HepG2 (cell line): ENCODE measurements around the gene TCERG1L. TPM values are rescaled to one million over a fixed set of nuclear protein-coding genes. Genes with fewer than 3 reads are reported as not detected.

ENCODE experiments used
- ATAC-seq: fragments of 200-7000 bp; cut with Tn5 transposase; 3 replicates; pipeline ENCODE4 v1.9.1; 2020; ENCODE audit warnings: mild to moderate bottlenecking, moderate library complexity
- BruUV-seq: library from RNA; stranded (reverse); fragments of 400-500 nt; replicated peaks from 2 replicates; lab custom pipeline; 2021; lab: Mats Ljungman, UMichigan
- CTCF ChIA-PET: fragments of 300-600 bp; formaldehyde crosslinking; extraction: SDS; loops from one replicate; lab custom pipeline; 2021; ENCODE audit warnings: low total read pairs, inconsistent platforms, low intra/inter-chr PET ratio; lab: Yijun Ruan, JAX
- POLR2A ChIA-PET: fragments of 350-600 bp; sonication (Branson Sonifier 250); formaldehyde crosslinking; loops from one replicate; lab custom pipeline; 2020; ENCODE audit warnings: antibody characterized with exemption, inconsistent platforms; lab: Yijun Ruan, JAX
- DNase-seq: peaks from one replicate; pipeline ENCODE4 v3.0.0-alpha.2; 2015; ENCODE audit warnings: low spot score
- FAIRE-seq: peaks from 3 replicates; lab custom pipeline; 2011; peaks lifted over from hg19 to GRCh38; lab: Jason Lieb, UNC
- H2AFZ ChIP-seq: one replicate; pipeline ENCODE4 v1.6.1; 2011; ENCODE audit warnings: low read length, inconsistent platforms
- H3K27ac ChIP-seq: fragments of 300-600 bp; 3 replicates; pipeline ENCODE4 v1.8.0; 2011; ENCODE audit warnings: mixed run types, mild to moderate bottlenecking, mixed read lengths, low read length, inconsistent platforms; ENCODE audit not compliant: insufficient read depth; ENCODE audit errors: extremely low read length
- H3K27me3 ChIP-seq, 2 experiments: fragments of 200-600 bp in 1 of 2; 2 replicates in 1 of 2; 3 replicates in 1 of 2; pipeline versions ENCODE4 v1.6.0 to v1.8.0; 2011; ENCODE audit warnings: low read length in 2 of 2, mild to moderate bottlenecking in 2 of 2, moderate library complexity in 2 of 2, inconsistent platforms in 1 of 2; ENCODE audit not compliant: insufficient read depth in 2 of 2, control insufficient read depth in 1 of 2
- H3K36me3 ChIP-seq, 2 experiments: fragments of 200-600 bp in 1 of 2; replicated peaks in 1 of 2; 2 replicates in 1 of 2; 3 replicates in 1 of 2; pipeline versions ENCODE4 v1.5.1 to v1.8.0; 2011; ENCODE audit warnings: low read length in 2 of 2, inconsistent platforms in 1 of 2; ENCODE audit not compliant: insufficient read depth in 2 of 2, control insufficient read depth in 1 of 2
- H3K4me1 ChIP-seq: 2 replicates; pipeline ENCODE4 v1.5.1; 2012; ENCODE audit warnings: low read length, inconsistent platforms; ENCODE audit not compliant: insufficient read depth
- H3K4me2 ChIP-seq: 2 replicates; pipeline ENCODE4 v1.6.0; 2011; ENCODE audit warnings: low read depth, low read length, inconsistent platforms
- H3K4me3 ChIP-seq, 3 experiments: fragments of 200-600 bp in 1 of 3; sonication (generic), shearing (Covaris generic) in 1 of 3; replicated peaks in 1 of 3; 2 replicates each; pipeline ENCODE4 v1.5.1; 2011 to 2016; ENCODE audit warnings: low read length in 3 of 3, inconsistent platforms in 2 of 3, low read depth in 2 of 3, mild to moderate bottlenecking in 2 of 3, control low read depth in 1 of 3, mixed read lengths in 1 of 3; ENCODE audit not compliant: insufficient read depth in 1 of 3
- H3K79me2 ChIP-seq: one replicate; pipeline ENCODE4 v1.6.1; 2011; ENCODE audit warnings: low read length, inconsistent platforms; ENCODE audit not compliant: insufficient read depth
- H3K9ac ChIP-seq: 2 replicates; pipeline ENCODE4 v1.6.0; 2011; ENCODE audit warnings: mild to moderate bottlenecking, low read depth, low read length, inconsistent platforms; ENCODE audit not compliant: insufficient read depth
- H3K9me3 ChIP-seq: 2 replicates; pipeline ENCODE4 v1.5.1; 2012; ENCODE audit warnings: mild to moderate bottlenecking, low read length
- H4K20me1 ChIP-seq: 2 replicates; pipeline ENCODE4 v1.6.0; 2011; ENCODE audit warnings: inconsistent platforms, mild to moderate bottlenecking, low read length, moderate library complexity; ENCODE audit not compliant: insufficient read depth
- IKZF1 ChIP-seq: fragments of 450-650 bp; IDR thresholded peaks from 2 replicates; pipeline ENCODE4 v1.7.1; 2016
- KDM5A ChIP-seq: fragments of 200-600 bp; sonication (generic); IDR thresholded peaks from 2 replicates; pipeline ENCODE4 v1.7.0; 2018; ENCODE audit warnings: antibody characterized with exemption, mild to moderate bottlenecking, low read length, borderline replicate concordance
- PHF21A ChIP-seq: sonication (generic); formaldehyde crosslinking; IDR thresholded peaks from 2 replicates; pipeline ENCODE4 v1.5.0; 2020; ENCODE audit warnings: mild to moderate bottlenecking, missing genetic modification reagents
- PLRG1 ChIP-seq: fragments of 450-650 bp; conservative IDR thresholded peaks from 2 replicates; pipeline ENCODE4 v1.6.1; 2016
- RFXANK ChIP-seq: IDR thresholded peaks from 2 replicates; pipeline ENCODE4 v1.6.1; 2016
- SKI ChIP-seq: fragments of 450-650 bp; IDR thresholded peaks from one replicate; pipeline ENCODE4 v1.6.1; 2018; ENCODE audit warnings: mild to moderate bottlenecking; ENCODE audit not compliant: partially characterized antibody
- SMAD1 ChIP-seq: sonication (generic); formaldehyde crosslinking; IDR thresholded peaks from 2 replicates; pipeline ENCODE4 v1.4.0; 2020; ENCODE audit warnings: missing genetic modification reagents, low read depth, mild to moderate bottlenecking, borderline replicate concordance
- TP53 ChIP-seq: sonication (generic); formaldehyde crosslinking; conservative IDR thresholded peaks from 2 replicates; pipeline ENCODE4 v1.4.0; 2020; ENCODE audit warnings: missing genetic modification reagents
- ZFP37 ChIP-seq: sonication (generic); formaldehyde crosslinking; IDR thresholded peaks from 2 replicates; pipeline ENCODE4 v1.4.0; 2020; ENCODE audit warnings: missing genetic modification reagents, borderline replicate concordance
- ZNF121 ChIP-seq: sonication (generic); formaldehyde crosslinking; IDR thresholded peaks from 2 replicates; pipeline ENCODE4 v1.5.0; 2020; ENCODE audit warnings: mild to moderate bottlenecking, missing genetic modification reagents
- ZNF20 ChIP-seq: sonication (generic); formaldehyde crosslinking; IDR thresholded peaks from 2 replicates; pipeline ENCODE4 v1.4.0; 2020; ENCODE audit warnings: mild to moderate bottlenecking, moderate library complexity, missing genetic modification reagents
- ZNF260 ChIP-seq: sonication (generic); formaldehyde crosslinking; IDR thresholded peaks from 2 replicates; pipeline ENCODE4 v1.4.0; 2020; ENCODE audit warnings: missing genetic modification reagents, low read depth, mild to moderate bottlenecking, borderline replicate concordance
- ZNF44 ChIP-seq: sonication (generic); formaldehyde crosslinking; IDR thresholded peaks from 2 replicates; pipeline ENCODE4 v1.5.1; 2020; ENCODE audit warnings: mild to moderate bottlenecking, missing genetic modification reagents
- ZNF720 ChIP-seq: sonication (generic); formaldehyde crosslinking; IDR thresholded peaks from 2 replicates; pipeline ENCODE4 v1.4.0; 2020; ENCODE audit warnings: missing genetic modification reagents
- WGBS: methylation state at CpG from one replicate; pipeline ENCODE4 v1.1.6; 2017; ENCODE audit warnings: low lambda C conversion rate; 5-methylcytosine and 5-hydroxymethylcytosine counted together
- in situ Hi-C: cut with HindIII; loops from 2 replicates; pipeline ENCODE4 v1.10.0; 2017; ENCODE audit warnings: low pct_unique_long_range_greater_than_20kb; ENCODE audit not compliant: extremely low pct_ligation_motif_present
- intact Hi-C: fragments of 100-400 bp; cut with micrococcal nuclease; formaldehyde crosslinking; loops from one replicate; pipeline ENCODE4 v1.10.0; 2022; ENCODE audit not compliant: unreplicated experiment
- polyA plus RNA-seq, 8 experiments: library from polyadenylated mRNA; depleted of rRNA in 3 of 8; stranded (reverse) in 7 of 8; unstranded in 1 of 8; fragments of >200 nt; fragmentation: Illumina TruSeq in 4 of 8; extraction: Trizol in 4 of 8; gene quantifications; 2 replicates each; pipeline versions ENCODE4 v1.2.1 to v1.2.3, GENCODE V29; 2011 to 2016; ENCODE audit warnings: low read depth in 4 of 8, missing spikeins in 1 of 8, mixed read lengths in 1 of 8; ENCODE audit not compliant: insufficient read depth in 1 of 8
- total RNA-seq, 5 experiments: library from RNA; depleted of rRNA; stranded (reverse); fragments of >200 nt; fragmentation: Illumina TruSeq; extraction: Trizol; gene quantifications; 2 replicates each; pipeline ENCODE4 v1.2.3, GENCODE V29; 2016; ENCODE audit warnings: low read depth in 1 of 5
- TF ChIP-seq, protein P1 (sequence below): IDR thresholded peaks from 2 replicates; pipeline ENCODE4 v1.6.1; 2018; ENCODE audit warnings: missing genetic modification reagents, mild to moderate bottlenecking, missing compliant biosample characterization
- TF ChIP-seq, protein P2 (sequence below): sonication (generic); formaldehyde crosslinking; IDR thresholded peaks from 2 replicates; pipeline ENCODE4 v1.8.0; 2022; ENCODE audit warnings: mild to moderate bottlenecking, missing genetic modification reagents

TCERG1L gene
- total and polyA plus RNA-seq, 2 of the 13 experiments (the other 11 are each of a cell fraction or from before 2014, with no cell fraction given), result not detected

DNA sequence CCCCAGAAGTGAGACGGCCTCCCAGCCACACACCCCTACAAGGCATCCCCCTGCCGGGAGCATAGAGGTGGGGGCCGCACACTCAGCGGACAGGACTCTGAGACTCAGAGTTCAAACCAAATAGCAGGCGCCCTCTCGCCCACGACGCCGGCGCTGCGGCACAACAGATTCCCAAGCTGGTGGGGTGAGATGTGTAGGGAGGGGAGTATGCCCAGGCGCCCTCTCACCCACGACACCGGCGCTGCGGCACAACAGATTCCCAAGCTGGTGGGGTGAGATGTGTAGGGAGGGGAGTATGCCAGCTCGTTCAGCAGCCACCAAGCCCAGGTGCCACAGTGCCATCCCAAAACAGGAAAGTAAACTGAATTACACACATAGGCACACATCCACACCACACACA lies 64.7 kb downstream of the TCERG1L start (continued):
- TF ChIP-seq, protein P1, sequence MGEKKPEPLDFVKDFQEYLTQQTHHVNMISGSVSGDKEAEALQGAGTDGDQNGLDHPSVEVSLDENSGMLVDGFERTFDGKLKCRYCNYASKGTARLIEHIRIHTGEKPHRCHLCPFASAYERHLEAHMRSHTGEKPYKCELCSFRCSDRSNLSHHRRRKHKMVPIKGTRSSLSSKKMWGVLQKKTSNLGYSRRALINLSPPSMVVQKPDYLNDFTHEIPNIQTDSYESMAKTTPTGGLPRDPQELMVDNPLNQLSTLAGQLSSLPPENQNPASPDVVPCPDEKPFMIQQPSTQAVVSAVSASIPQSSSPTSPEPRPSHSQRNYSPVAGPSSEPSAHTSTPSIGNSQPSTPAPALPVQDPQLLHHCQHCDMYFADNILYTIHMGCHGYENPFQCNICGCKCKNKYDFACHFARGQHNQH (CRISPR knock-in tag), result no peak

DNA sequence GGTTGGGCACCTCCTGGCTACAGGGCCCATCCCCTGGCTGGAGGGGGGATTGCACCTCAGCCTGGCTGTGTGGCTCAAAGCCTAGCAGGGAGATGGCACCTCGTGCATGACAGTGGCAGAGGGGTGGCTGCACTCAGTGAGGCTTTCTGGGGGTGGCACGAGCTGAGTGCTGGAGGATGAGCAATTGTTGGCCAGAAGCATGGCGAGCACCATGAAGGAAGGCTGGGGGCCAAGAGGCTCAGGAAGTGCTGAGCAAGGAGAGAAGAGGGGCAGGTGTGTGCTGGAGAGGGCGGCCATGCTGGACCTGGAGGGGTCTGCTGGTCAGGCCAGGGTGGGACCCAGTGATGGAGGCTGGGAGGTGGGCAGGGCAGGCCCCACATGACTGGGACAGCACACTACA lies 65.4 kb downstream of the TCERG1L start:
- DNase-seq (no peak), ATAC-seq (no peak), FAIRE-seq (no peak)
- Histone ChIP-seq H2AFZ (no peak overlapping the region), H3K79me2 (no peaks in the 10 kb centered on the region), H3K4me3 (no peak overlapping the region), H3K27ac (no peak overlapping the region), H3K27me3 (peaks cover 8 to 21% of the 10 kb centered on the region in 2 experiments; a peak in 3 of 5 replicates), H3K9me3 (no peaks in the 10 kb centered on the region), H3K36me3 (no peaks in the 10 kb centered on the region), H3K4me2 (no peak overlapping the region), H3K4me1 (no peaks in the 10 kb centered on the region), H3K9ac (no peak overlapping the region), H4K20me1 (no peaks in the 10 kb centered on the region)
- in situ Hi-C loops (loop anchor here (10.0 kb wide), 1 partner anchor 629 kb away; no protein-coding TSS in a partner anchor), intact Hi-C loops (no loop called here)
- no peak for TF ChIP-seq PHF21A (CRISPR knock-in tag)
- 0% methylated on average over 4 of the region's 4 CpGs for WGBS
- CTCF ChIA-PET, result no interaction called here
- BruUV-seq, result no TSS peak
- POLR2A ChIA-PET, result no interaction called here

DNA sequence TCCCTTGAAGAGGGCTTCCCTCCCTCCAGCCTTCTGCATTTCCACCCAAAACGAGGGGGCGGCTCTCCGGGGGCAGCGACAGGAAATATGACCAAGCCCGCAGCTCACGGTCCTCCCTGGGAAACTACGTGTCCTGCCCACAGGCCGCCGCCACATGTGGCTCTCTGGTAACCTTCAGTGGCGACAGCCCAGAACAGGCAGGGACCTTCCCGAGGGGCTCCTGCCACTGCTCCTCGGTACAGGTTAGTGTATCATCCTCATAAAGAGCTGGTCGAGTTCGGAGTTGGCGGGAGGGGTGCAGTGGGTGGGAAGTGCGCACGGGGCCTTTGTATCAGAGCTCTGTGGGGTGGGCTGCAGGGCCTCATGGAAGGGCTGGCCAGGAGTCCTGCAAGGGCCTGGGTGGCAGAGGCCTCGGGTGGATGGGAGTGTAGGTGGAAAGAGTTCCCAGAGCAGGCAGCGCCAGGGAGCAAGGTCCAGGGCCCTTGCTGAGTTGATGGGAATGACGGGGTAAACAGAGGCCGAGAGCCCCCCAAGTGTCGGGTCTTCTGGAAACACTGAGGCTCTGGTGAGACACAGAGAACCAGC lies 66.0 kb downstream of the TCERG1L start:
- DNase-seq (no peak), FAIRE-seq (no peak), ATAC-seq (no peak)
- peaks cover 5 to 21% of the 10 kb centered on the region in 2 experiments; a peak in 3 of 5 replicates for H3K27me3 ChIP-seq
- H3K9me3 ChIP-seq, result no peaks in the 10 kb centered on the region
- 37% methylated on average over 22 of the region's 22 CpGs for WGBS
- in situ Hi-C loops (loop anchor here (10.0 kb wide), 1 partner anchor 629 kb away; no protein-coding TSS in a partner anchor), intact Hi-C loops (no loop called here)
- no peak overlapping the region for H3K4me2 ChIP-seq
- no peak overlapping the region for H3K27ac ChIP-seq
- ChIA-PET CTCF (no interaction called here), POLR2A (no interaction called here)
- H3K9ac ChIP-seq, result no peak overlapping the region
- H4K20me1 ChIP-seq, result no peaks in the 10 kb centered on the region
- no peaks in the 10 kb centered on the region for H3K4me1 ChIP-seq
- no peaks in the 10 kb centered on the region for H3K79me2 ChIP-seq
- no peak overlapping the region for H3K4me3 ChIP-seq
- H3K36me3 ChIP-seq, result no peaks in the 10 kb centered on the region
- no TSS peak for BruUV-seq
- H2AFZ ChIP-seq, result no peak overlapping the region
- TF ChIP-seq SKI (no peak), TP53 (CRISPR knock-in tag) (no peak), PLRG1 (no peak), ZNF44 (CRISPR knock-in tag) (no peak), ZNF121 (CRISPR knock-in tag) (no peak), ZNF720 (CRISPR knock-in tag) (no peak), ZNF20 (CRISPR knock-in tag) (no peak), KDM5A (no peak), SMAD1 (CRISPR knock-in tag) (no peak), RFXANK (no peak), ZFP37 (CRISPR knock-in tag) (no peak), IKZF1 (no peak), ZNF260 (CRISPR knock-in tag) (no peak)
- TF ChIP-seq, protein P2, sequence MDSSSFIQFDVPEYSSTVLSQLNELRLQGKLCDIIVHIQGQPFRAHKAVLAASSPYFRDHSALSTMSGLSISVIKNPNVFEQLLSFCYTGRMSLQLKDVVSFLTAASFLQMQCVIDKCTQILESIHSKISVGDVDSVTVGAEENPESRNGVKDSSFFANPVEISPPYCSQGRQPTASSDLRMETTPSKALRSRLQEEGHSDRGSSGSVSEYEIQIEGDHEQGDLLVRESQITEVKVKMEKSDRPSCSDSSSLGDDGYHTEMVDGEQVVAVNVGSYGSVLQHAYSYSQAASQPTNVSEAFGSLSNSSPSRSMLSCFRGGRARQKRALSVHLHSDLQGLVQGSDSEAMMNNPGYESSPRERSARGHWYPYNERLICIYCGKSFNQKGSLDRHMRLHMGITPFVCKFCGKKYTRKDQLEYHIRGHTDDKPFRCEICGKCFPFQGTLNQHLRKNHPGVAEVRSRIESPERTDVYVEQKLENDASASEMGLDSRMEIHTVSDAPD, result no peak
